ENCODE results near the gene DNAJC5.

DNA sequence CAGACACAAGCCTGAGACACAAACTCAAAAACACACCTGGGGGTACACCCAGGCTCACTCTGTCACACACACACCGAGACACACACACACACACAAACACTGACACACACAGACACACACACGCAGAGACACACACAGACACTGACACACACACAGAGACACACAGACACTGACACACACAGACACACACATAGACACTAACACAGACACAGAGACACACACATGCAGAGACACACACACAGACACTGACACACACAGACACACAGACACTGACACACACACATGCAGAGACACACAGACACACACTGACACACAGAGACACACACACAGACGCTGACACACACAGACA lies 48.1 kb upstream of the DNAJC5 start:
- TF ChIP-seq EZH2 (IDR thresholded peaks at IDR 0.05; ENCODE audit: insufficient read depth, poor library complexity, severe bottlenecking) (no peak), EZH2phosphoT487 (IDR thresholded peaks at IDR 0.05; ENCODE audit: insufficient read depth, low read depth) (no peak)

All from GM23248 (cell line).